Jurkat, Clone E6-1 (cell line): Measurements from ENCODE around the gene COQ8A.
A peak's percentile ranks its signal among the peaks of the same experiment; 100 is the strongest.
"Not testable (repeated sequence)": the region's sequence is repeated elsewhere in the genome, so short reads cannot be mapped to it uniquely, and the experiment has no call there.

Source experiments
- DNase-seq: peaks from one replicate; pipeline ENCODE4 v3.0.0-alpha.2; 2011; ENCODE audit warnings: low read depth, low spot score
- H3K4me3 ChIP-seq: 2 replicates; pipeline ENCODE4 v1.5.1; 2011; ENCODE audit warnings: mild to moderate bottlenecking, low read length, control low read depth, moderate library complexity

COQ8A gene

DNA sequence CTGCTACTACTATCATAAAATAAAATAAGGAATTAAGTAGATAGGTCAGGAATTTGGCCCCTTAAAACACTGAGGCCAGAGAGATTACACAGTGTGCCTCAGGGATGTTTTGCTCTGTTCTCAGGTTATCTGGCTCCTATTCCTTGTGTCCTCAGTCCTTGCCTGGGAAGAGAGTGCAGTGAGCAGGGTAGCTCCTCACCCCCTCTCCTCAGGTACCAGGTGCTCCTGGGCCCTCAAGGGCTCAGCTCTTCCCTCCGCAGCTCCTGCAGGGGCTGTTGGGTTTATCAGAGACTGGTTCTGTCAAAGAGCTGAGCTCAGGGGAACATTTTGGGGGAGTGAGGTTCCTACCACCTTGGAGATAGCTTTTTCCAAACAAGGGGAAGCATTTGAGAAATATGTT lies 20.1 kb upstream of the COQ8A start:
- H3K4me3 ChIP-seq, result no peak overlapping the region
- DNase-seq, result no peak

GRCh38 chr1:226920446-226920894 lies 19.6 kb upstream of the COQ8A start:
- no peak overlapping the region for H3K4me3 ChIP-seq
- DNase-seq, result no peak

GRCh38 chr1:226921504-226921903 lies 18.6 kb upstream of the COQ8A start:
- no peak overlapping the region for H3K4me3 ChIP-seq
- DNase-seq, result no peak

DNA sequence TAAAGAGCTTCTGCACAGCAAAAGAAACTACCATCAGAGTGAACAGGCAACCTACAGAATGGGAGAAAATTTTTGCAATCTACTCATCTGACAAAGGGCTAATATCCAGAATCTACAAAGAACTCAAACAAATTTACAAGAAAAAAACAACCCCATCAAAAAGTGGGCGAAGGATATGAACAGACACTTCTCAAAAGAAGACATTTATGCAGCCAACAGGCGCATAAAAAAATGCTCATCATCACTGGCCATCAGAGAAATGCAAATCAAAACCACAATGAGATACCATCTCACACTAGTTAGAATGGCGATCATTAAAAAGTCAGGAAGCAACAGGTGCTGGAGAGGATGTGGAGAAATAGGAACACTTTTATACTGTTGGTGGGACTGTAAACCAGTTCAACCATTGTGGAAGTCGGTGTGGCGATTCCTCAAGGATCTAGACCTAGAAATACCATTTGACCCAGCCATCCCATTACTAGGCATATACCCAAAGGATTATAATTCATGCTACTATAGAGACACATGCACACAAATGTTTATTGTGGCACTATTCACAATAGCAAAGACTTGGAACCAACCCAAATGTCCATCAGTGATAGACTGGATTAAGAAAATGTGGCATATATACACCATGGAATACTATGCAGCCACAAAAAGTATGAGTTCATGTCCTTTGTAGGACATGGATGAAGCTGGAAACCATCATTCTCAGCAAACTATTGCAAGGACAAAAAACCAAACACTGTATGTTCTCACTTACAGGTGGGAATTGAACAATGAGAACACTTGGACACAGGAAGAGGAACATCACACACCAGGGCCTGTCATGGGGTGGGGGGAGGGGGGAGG lies 10.6 kb upstream of the COQ8A start:
- H3K4me3 ChIP-seq, DNase-seq: not testable (repeated sequence)

DNA sequence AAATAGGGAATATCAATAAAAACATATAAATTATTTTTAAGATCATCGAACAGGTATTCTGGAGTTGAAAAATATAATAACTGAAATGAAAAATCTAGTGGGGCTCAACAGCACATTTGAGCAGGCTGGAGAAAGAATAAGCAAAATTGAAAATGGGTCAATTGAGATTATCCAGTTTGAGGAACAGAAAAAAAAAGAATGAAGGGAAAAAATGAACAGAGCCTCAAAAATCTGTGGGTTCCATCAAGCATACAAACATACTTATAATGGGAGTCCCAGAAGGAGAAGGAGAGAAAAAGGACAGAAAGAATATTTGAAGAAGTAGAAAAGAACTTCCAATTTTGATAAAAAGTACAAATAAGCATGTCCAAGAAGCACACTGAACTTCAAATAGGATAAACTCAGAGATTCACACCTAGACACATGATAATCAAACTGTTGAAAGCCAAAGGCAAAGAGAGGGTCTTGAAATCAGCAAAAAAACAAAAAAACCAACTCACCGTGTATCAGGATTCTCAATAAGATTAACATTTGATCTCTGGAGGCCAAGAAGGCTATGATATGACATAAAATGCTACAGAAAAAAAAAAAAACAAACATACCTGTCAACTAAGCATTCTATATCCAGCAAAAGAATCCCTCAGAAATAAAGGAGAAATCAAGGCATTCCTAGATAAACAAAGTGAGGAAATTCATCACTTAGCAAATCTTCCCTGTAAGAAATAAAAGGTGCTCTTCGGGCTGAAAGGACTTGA lies 5.4 kb upstream of the COQ8A start:
- H3K4me3 ChIP-seq, result no peak overlapping the region
- DNase-seq, result no peak

- DNase-seq, result no peak
- no peak overlapping the region for H3K4me3 ChIP-seq
These were observed 2.0 kb upstream of the COQ8A start for GRCh38 chr1:226937940-226938725.

DNA sequence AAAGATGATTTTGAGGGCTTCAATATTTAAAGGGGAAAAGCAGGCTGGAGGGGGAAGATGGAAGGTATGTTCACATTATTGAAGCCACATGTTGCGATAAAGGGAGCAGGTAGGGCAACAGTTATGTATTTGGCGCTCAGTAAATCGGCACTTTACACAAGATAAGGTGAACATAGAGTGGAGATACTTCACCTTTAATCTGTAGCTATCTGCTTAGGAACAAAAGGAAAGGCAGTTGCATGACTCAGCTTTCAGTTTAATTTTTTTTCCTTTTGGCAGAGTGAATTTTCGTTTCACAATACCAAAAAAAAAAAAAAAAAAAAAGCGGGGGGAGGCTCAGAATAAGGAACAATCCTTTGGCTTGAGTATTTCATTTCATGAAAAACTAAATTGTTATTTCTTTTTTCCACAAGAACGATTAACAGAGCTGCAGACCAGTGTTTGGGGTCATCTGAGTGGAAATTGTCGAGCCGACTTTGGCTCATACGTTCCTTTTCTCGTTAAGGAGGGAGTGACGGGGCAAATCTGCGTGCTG lies 1.1 kb upstream of the COQ8A start:
- H3K4me3 ChIP-seq, result peak overlapping the region; percentile 73
- DNase-seq, result peak; percentile 21

DNA sequence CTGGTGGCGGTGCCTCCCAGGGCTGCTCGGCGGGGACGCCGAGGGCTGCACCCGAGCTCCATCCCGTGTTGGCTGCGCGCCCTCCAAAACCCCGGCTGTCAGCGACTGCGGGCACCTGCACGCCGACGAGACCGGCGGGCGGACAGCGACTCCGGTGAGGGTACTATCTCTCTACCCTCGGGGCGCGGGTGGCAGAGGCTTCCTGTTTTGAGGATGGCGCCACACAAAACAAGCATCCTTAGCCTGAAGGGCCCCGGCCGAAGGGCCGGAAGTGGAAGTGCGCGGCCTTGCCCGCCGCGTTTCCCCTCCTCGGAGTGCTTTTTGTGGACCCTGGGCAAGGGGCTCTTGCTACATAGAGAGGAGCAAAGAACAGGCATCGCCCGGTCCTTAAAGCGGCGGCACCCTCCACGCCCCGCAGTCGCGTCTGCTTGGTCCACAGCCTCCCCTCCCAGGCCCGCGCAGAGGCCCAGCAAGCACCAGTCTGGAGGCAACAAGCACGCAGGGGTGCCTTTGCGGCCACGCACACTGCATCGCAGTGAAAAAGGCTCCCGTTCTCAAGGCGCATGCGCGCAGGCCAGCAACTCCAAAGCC lies 561 bp upstream of the COQ8A start:
- peak overlapping the region; percentile 73 for H3K4me3 ChIP-seq
- DNase-seq, result no peak

DNA sequence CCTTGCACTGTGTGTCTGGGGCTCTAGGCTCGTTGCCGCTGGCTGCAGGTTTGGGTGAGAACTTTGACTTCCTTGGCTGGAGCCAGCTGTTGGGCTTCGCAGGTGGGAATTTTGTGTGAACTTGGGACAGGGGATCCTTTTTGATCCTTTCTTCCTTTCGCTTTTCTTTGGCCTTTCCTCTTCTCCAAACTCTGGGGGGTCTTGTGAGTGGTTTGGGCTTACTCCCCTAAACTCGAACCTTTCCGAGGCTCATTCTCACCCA lies 643 bp downstream of the COQ8A start:
- H3K4me3 ChIP-seq, result peak overlapping the region; percentile 84
- no peak for DNase-seq

DNA sequence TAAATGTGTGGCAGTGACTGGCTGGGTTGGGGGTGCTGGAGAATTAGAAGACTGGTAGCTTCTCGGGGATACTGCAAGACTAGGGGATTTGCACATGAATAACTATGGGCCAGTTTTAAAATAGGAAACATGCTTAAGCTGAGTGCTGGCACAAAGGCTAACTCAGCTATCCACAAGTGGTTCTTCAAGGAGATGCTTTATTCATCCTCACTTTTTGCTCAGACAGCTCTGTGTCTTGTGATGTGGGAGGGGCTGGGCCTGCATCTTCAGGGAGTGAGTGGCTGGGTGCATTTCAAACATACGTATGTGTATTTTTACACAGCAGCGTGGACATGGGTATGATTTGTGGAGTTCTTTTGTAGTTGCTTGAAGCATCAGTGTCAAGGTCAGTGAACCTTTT lies 2.3 kb downstream of the COQ8A start:
- H3K4me3 ChIP-seq, result no peak overlapping the region
- DNase-seq, result no peak

GRCh38 chr1:226943156-226943555 lies 3.1 kb downstream of the COQ8A start:
- DNase-seq, result no peak
- H3K4me3 ChIP-seq, result no peak overlapping the region

DNA sequence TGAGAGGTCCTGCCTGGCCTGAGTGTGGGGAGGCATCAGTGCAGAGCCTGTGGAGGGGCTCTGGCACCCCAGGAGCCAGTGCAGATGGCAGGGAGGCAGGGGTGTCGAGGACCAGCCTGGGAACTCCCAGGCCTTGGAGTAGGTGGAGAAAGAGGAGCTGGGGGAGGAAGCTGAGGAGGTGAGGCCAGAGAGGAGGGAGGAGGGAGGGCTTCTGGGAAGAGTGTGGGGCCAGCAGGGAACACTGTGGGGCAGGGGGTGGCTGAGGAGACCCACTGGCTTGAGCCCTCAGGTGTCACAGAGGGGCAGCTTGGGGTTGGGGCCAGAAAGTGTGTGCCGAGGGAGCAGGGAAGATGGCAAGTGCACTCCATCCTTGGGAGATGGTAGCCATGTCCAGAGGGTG lies 3.8 kb downstream of the COQ8A start:
- no peak overlapping the region for H3K4me3 ChIP-seq
- no peak for DNase-seq

DNA sequence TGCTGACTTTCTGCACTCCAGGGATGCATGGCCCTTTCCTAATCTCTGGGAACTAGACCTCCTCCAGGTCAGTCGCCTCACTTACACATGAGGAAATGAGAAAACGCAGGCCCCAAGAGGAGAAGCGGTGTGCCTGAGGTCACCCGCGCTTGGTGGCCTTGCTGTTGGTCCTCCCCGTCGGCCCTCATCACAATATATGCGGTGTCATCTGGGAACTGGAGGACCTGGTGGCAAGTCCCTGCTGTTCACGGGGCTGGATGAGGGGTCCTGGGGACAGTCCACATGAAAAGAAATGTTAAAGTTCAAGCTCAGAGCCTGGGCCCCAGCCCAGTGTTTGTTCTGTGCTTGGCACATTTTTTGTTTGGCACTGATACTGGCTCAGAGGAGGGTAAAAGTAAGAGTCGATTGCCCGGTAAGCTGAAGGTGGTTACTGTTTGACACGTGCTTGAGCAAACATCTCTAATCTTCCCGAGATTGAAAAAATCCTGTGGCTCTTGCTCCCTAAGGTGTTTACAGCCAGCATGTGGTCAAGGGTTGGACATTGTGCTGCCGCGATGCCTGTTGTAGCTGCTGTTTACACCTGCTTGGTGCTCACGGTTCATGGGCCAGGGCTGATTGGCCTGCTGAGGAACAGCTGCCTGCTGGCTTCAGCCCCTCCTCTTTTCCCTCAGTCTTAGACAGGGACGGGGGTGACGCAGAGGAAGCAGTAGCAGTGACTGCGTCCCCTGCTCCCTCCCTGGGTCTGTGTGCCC lies 5.2 kb downstream of the COQ8A start:
- no peak for DNase-seq
- no peak overlapping the region for H3K4me3 ChIP-seq

DNA sequence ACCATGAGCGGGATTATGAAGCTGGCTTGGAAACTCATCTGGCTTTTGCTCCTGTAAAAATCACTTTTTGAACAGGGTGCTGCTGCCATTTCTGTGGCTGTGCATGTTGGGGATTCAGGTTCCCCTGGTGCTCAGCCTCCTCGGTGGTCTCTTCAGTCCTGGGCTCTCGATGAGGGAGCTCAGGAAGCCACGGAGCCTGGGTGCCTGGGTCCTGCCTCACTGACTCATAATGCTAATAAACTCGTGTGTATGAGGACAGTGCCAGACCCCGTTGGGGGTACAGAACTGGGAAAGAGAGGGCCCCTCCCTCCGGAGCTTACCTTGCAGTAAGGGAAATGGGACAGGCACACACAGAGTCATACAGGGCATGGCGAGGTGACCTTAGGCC lies 5.8 kb downstream of the COQ8A start:
- no peak overlapping the region for H3K4me3 ChIP-seq
- DNase-seq, result no peak

DNA sequence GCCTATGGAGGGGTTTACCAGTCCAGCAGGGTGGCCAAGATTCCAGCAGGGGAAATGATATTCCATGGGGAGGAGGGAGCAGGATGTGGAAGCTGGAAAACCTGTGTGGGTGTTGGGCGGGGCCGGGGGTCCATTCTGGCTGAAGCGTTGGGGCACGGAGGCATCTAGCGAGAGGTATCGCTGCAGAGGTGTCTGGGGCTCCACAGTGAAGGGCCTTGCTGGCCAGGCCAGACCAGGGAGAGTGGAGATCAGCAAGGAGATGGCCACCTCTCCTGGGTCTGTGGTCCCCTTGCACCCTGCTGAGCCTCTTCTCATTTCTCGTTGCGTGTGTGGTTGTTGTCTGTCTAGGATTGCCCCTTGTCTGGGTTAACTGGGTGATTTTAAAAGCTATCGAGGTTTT lies 6.2 kb downstream of the COQ8A start:
- no peak for DNase-seq
- H3K4me3 ChIP-seq, result no peak overlapping the region

- no peak for DNase-seq
- no peak overlapping the region for H3K4me3 ChIP-seq
These were observed 6.7 kb downstream of the COQ8A start for GRCh38 chr1:226946841-226947240.

GRCh38 chr1:226948051-226948450 lies 8.0 kb downstream of the COQ8A start:
- no peak for DNase-seq
- H3K4me3 ChIP-seq, result no peak overlapping the region

DNA sequence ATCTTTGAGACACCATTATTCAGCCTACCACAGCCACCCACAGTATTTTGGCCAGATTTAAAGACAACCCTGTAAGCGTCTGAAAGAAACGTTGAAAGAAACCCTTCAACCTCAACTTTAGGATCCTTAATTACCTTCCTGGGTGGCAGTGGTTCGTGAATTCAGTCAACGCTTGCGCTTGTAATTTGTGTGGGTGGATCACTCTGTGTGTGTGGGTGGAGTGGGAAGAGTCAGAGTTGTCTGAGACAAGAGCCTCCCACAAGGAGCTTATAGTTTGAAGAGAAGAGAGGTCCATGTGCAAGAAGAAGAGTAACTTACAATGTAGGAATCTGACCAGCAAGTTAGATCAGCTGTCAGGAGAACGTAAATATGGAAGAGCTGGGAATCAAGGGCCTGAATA lies 8.4 kb downstream of the COQ8A start:
- no peak for DNase-seq
- no peak overlapping the region for H3K4me3 ChIP-seq

GRCh38 chr1:226948996-226949395 lies 8.9 kb downstream of the COQ8A start:
- no peak overlapping the region for H3K4me3 ChIP-seq
- no peak for DNase-seq
